PC-9 (cell line): Measurements from ENCODE around the gene STK24. TPM values are rescaled to one million over a fixed set of nuclear protein-coding genes. Genes with fewer than 3 reads are reported as not detected.
"Not testable (repeated sequence)": the region's sequence is repeated elsewhere in the genome, so short reads cannot be mapped to it uniquely, and the experiment has no call there.

ENCODE experiments used
- BruUV-seq: library from RNA; stranded (reverse); fragments of 400-500 nt; replicated peaks from 2 replicates; lab custom pipeline; 2021; lab: Mats Ljungman, UMichigan
- CTCF ChIA-PET: fragments of 300-600 bp; sonication (Branson Sonifier 250); formaldehyde crosslinking; loops from one replicate; lab custom pipeline; 2022; ENCODE audit warnings: antibody characterized with exemption; lab: Charles Lee
- POLR2A ChIA-PET: fragments of 300-600 bp; sonication (Branson Sonifier 250); formaldehyde crosslinking; loops from one replicate; lab custom pipeline; 2022; ENCODE audit warnings: antibody characterized with exemption; ENCODE audit not compliant: unreplicated experiment; lab: Charles Lee
- DNase-seq, 2 experiments: peaks; one replicate each; pipeline versions ENCODE4 v3.0.0 to v3.0.0-alpha.2; 2015 to 2022; ENCODE audit warnings: mixed read lengths in 1 of 2
- H2AFZ ChIP-seq: fragments of 200-600 bp; sonication (generic); 2 replicates; pipeline ENCODE4 v1.8.1; 2017; ENCODE audit warnings: antibody characterized with exemption
- H3F3A ChIP-seq: fragments of 200-600 bp; sonication (generic); 2 replicates; pipeline ENCODE4 v1.8.1; 2017; ENCODE audit warnings: antibody characterized with exemption, mild to moderate bottlenecking, low read depth; ENCODE audit not compliant: insufficient read depth
- H3K27ac ChIP-seq: fragments of 200-600 bp; sonication (generic); 2 replicates; pipeline ENCODE4 v1.6.1; 2016; ENCODE audit warnings: mixed run types
- H3K27me3 ChIP-seq: fragments of 200-600 bp; sonication (generic); 2 replicates; pipeline ENCODE4 v1.6.1; 2016; ENCODE audit warnings: low read depth, mixed run types; ENCODE audit not compliant: insufficient read depth
- H3K36me3 ChIP-seq: fragments of 200-600 bp; sonication (generic); 2 replicates; pipeline ENCODE4 v1.6.1; 2016; ENCODE audit warnings: low read depth, mixed run types
- H3K4me1 ChIP-seq: fragments of 200-600 bp; sonication (generic); replicated peaks from 2 replicates; pipeline ENCODE4 v1.6.1; 2016; ENCODE audit warnings: mixed run types; ENCODE audit not compliant: insufficient read depth
- H3K4me2 ChIP-seq: fragments of 200-600 bp; sonication (generic); 2 replicates; pipeline ENCODE4 v1.6.1; 2017; ENCODE audit warnings: mixed run types
- H3K4me3 ChIP-seq: fragments of 200-600 bp; sonication (generic); 2 replicates; pipeline ENCODE4 v1.6.1; 2016; ENCODE audit warnings: mixed run types
- H3K79me2 ChIP-seq: fragments of 200-600 bp; sonication (generic); 2 replicates; pipeline ENCODE4 v1.6.1; 2017; ENCODE audit warnings: low read depth, mixed run types
- H3K9me2 ChIP-seq: fragments of 200-600 bp; sonication (generic); 2 replicates; pipeline ENCODE4 v1.8.1; 2017; ENCODE audit warnings: mild to moderate bottlenecking; ENCODE audit not compliant: insufficient read depth
- H3K9me3 ChIP-seq: fragments of 200-600 bp; sonication (generic); 2 replicates; pipeline ENCODE4 v1.8.1; 2016; ENCODE audit warnings: low read depth; ENCODE audit not compliant: insufficient read depth
- H4K20me1 ChIP-seq: fragments of 200-600 bp; sonication (generic); 2 replicates; pipeline ENCODE4 v1.8.1; 2017; ENCODE audit not compliant: insufficient read depth
- CTCF ChIP-seq: fragments of 200-600 bp; sonication (generic); conservative IDR thresholded peaks from 2 replicates; pipeline ENCODE4 v1.6.1; 2017; ENCODE audit warnings: mixed run types, antibody characterized with exemption, mild to moderate bottlenecking, moderate library complexity
- EZH2 ChIP-seq: fragments of 200-600 bp; sonication (generic); IDR thresholded peaks from 2 replicates; pipeline ENCODE4 v1.8.0; 2017; ENCODE audit warnings: antibody characterized with exemption, low read depth
- intact Hi-C: fragments of 100-400 bp; cut with micrococcal nuclease; formaldehyde crosslinking; loops from one replicate; pipeline ENCODE4 v1.10.0; 2022; ENCODE audit not compliant: unreplicated experiment
- total RNA-seq: library from RNA; stranded (reverse); gene quantifications from 2 replicates; pipeline ENCODE4 v1.2.3, GENCODE V29; 2021

The STK24 gene
- total RNA-seq, 1 experiment from 2014 or later, result 134 TPM

DNA sequence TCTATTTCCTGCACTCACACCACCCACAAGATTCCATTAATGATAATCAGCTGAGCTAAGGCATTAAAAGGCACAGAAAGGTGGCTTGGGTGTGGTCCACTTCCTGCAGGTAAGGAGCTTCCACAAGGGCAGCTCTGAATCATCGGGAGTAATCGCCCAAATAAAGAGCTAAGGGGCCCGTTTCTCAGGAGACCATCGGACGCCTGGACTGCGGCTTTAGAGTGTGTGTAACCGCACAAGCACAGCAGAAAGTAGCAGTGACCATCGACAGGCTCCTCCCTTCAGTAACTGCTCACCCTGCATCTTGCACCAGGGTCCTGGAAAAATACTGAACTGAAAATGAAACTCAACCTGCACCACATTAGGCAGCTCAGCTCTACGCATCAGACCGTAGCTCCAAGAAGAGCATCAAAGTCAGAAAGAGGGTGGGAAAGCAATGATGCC, 6.0 kb downstream of the STK24 start:
- CTCF ChIA-PET, result interaction anchor here (0.6 to 0.9 kb wide), 2 partner anchors 45 to 86 kb away, joined by 3 read pairs; no protein-coding TSS in a partner anchor
- Histone ChIP-seq H3K4me1 (peaks cover 69% of the 10 kb centered on the region), H3K27ac (peak overlapping the region; percentile 86), H2AFZ (no peak overlapping the region), H4K20me1 (peaks cover 91% of the 10 kb centered on the region), H3K9me2 (no peaks in the 10 kb centered on the region), H3K27me3 (no peaks in the 10 kb centered on the region), H3K79me2 (peaks cover 100% of the 10 kb centered on the region), H3K9me3 (no peaks in the 10 kb centered on the region), H3K4me3 (peak overlapping the region; percentile 98; the same call in 1 of the 2 replicates), H3K36me3 (0 out of 2 replicates have a peak, but pooled peaks cover 14% of the 10 kb centered on the region), H3F3A (peaks cover 47% of the 10 kb centered on the region), H3K4me2 (peak overlapping the region; percentile 86)
- POLR2A ChIA-PET, result interaction anchor here (0.6 to 1.0 kb wide), 6 partner anchors 54 to 1854 kb away, joined by 3 to 7 read pairs (median 4); no protein-coding TSS in a partner anchor
- peak; percentile 68 to 98 for DNase-seq
- no peak for TF ChIP-seq CTCF
- no peak for TF ChIP-seq EZH2
- BruUV-seq, result no TSS peak
- intact Hi-C loops, result loop anchor here (1.0 to 2.0 kb wide), 2 partner anchors 64 to 86 kb away; no protein-coding TSS in a partner anchor

GRCh38 chr13:98569494-98570367, 7.2 kb downstream of the STK24 start:
- H3K27me3 ChIP-seq, H2AFZ ChIP-seq, H3K9me2 ChIP-seq, POLR2A ChIA-PET, H3K9me3 ChIP-seq, CTCF ChIA-PET, DNase-seq, BruUV-seq: not testable (repeated sequence)
- peak overlapping the region; percentile 98; the same call in 1 of the 2 replicates for H3K4me3 ChIP-seq
- peak overlapping the region; percentile 86 for H3K4me2 ChIP-seq
- H3K79me2 ChIP-seq, result peaks cover 100% of the 10 kb centered on the region
- intact Hi-C loops, result loop anchor here (2.0 kb wide), 1 partner anchor 85 kb away; no protein-coding TSS in a partner anchor
- peak overlapping the region; percentile 86 for H3K27ac ChIP-seq
- H4K20me1 ChIP-seq, result peaks cover 91% of the 10 kb centered on the region
- peaks cover 72% of the 10 kb centered on the region for H3K4me1 ChIP-seq
- H3F3A ChIP-seq, result peaks cover 47% of the 10 kb centered on the region
- peaks cover 20% of the 10 kb centered on the region; the same call in 1 of the 2 replicates for H3K36me3 ChIP-seq

DNA sequence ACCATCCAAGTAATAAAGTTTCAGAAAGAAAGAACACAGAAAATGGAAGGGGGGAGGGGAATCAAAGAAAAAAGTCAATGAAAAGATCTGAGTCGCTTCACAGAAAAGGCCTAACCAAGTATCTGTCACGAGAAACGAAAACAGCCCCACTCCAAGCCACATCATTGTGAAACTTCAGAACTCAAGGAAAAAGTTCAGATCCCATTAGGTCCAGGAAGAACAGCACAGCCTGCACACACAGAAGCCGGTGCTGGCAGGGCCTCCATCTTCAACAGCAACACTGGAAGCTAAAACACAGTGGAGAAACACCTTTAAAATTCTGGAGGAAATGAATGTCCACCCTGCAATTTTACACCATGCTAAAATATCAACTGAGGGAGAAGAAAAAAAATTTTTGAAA, 8.0 kb downstream of the STK24 start:
- no peak for DNase-seq

More for the DNA sequence above, 8.0 kb downstream of the STK24 start:
- peaks cover 21% of the 10 kb centered on the region; the same call in 1 of the 2 replicates for H3K36me3 ChIP-seq
- BruUV-seq, result no TSS peak
- H3K4me1 ChIP-seq, result peaks cover 63% of the 10 kb centered on the region
- H3F3A ChIP-seq, result peaks cover 55% of the 10 kb centered on the region
- POLR2A ChIA-PET, result no interaction called here
- intact Hi-C loops, result no loop called here
- CTCF ChIA-PET, result no interaction called here
- H4K20me1 ChIP-seq, result peaks cover 91% of the 10 kb centered on the region
- 0 out of 2 replicates have a peak overlapping the region, but pooled peaks have one; percentile 22 for H3K4me2 ChIP-seq
- H3K27me3 ChIP-seq, result no peaks in the 10 kb centered on the region
- peak overlapping the region; percentile 86 for H3K27ac ChIP-seq
- H3K9me2 ChIP-seq, result no peaks in the 10 kb centered on the region
- H3K9me3 ChIP-seq, result no peaks in the 10 kb centered on the region
- no peak overlapping the region for H3K4me3 ChIP-seq
- no peak overlapping the region for H2AFZ ChIP-seq
- H3K79me2 ChIP-seq, result peaks cover 100% of the 10 kb centered on the region
- no peak for TF ChIP-seq CTCF
- no peak for TF ChIP-seq EZH2
